Parathyroid adenoma (tissue), 2 donors: ENCODE measurements around the gene PKIG.

ENCODE experiments used
- H2AFZ ChIP-seq: fragments of 300-600 bp; sonication (generic); one replicate; pipeline ENCODE4 v1.7.0; 2017; ENCODE audit warnings: antibody characterized with exemption, mild to moderate bottlenecking
- H3K27ac ChIP-seq: fragments of 300-600 bp; sonication (generic); one replicate; pipeline ENCODE4 v1.7.0; 2017
- H3K27me3 ChIP-seq: fragments of 300-600 bp; sonication (generic); one replicate; pipeline ENCODE4 v1.7.0; 2017; ENCODE audit warnings: low read length; ENCODE audit not compliant: control insufficient read depth, insufficient read depth
- H3K36me3 ChIP-seq: fragments of 300-600 bp; sonication (generic); one replicate; pipeline ENCODE4 v1.7.0; 2017; ENCODE audit warnings: low read length; ENCODE audit not compliant: control insufficient read depth, insufficient read depth
- H3K4me1 ChIP-seq: fragments of 300-600 bp; sonication (generic); one replicate; pipeline ENCODE4 v1.7.0; 2017; ENCODE audit warnings: control low read depth
- H3K4me2 ChIP-seq: fragments of 300-600 bp; sonication (generic); one replicate; pipeline ENCODE4 v1.7.0; 2017; ENCODE audit warnings: low read length
- H3K4me3 ChIP-seq: fragments of 300-600 bp; sonication (generic); one replicate; pipeline ENCODE4 v1.7.0; 2017; ENCODE audit warnings: low read depth, low read length
- H3K79me2 ChIP-seq: fragments of 300-600 bp; sonication (generic); one replicate; pipeline ENCODE4 v1.7.0; 2017; ENCODE audit warnings: control low read depth
- H3K9ac ChIP-seq: fragments of 300-600 bp; sonication (generic); one replicate; pipeline ENCODE4 v1.7.0; 2017; ENCODE audit warnings: mild to moderate bottlenecking
- H3K9me3 ChIP-seq: fragments of 300-600 bp; sonication (generic); one replicate; pipeline ENCODE4 v1.7.0; 2017; ENCODE audit warnings: low read length; ENCODE audit not compliant: control insufficient read depth
- CTCF ChIP-seq: fragments of 300-600 bp; sonication (generic); IDR thresholded peaks from one replicate; pipeline ENCODE4 v1.7.0; 2017; ENCODE audit warnings: antibody characterized with exemption, mild to moderate bottlenecking
- donor health status: primary hyperparathyroidism.

The PKIG gene

GRCh38 chr20:44582311-44583025 is at the start of gene PKIG:
TSS of gene PKIG (plus strand) at chr20:44582579. CDS start at chr20:44614557, 31,978 bp downstream.
- Histone ChIP-seq H3K9me3 (no peaks in the 10 kb centered on the region), H3K4me1 (peaks cover 15% of the 10 kb centered on the region), H2AFZ (no peak within 1 kb of the TSS), H3K4me3 (peak within 1 kb of the TSS; percentile 31), H3K9ac (no peak within 1 kb of the TSS), H3K27ac (peak within 1 kb of the TSS; percentile 59), H3K27me3 (no peaks in the 10 kb centered on the region), H3K79me2 (peaks cover 63% of the 10 kb centered on the region), H3K4me2 (peak within 1 kb of the TSS; percentile 27), H3K36me3 (no peaks in the 10 kb centered on the region)
- no peak for TF ChIP-seq CTCF

GRCh38 chr20:44532981-44533331 is 49.4 kb upstream of the PKIG start:
- peak overlapping the region; percentile 75 for H3K4me3 ChIP-seq
- H3K9ac ChIP-seq: no peak overlapping the region
- peaks cover 21% of the 10 kb centered on the region for H3K79me2 ChIP-seq
- peak overlapping the region; percentile 74 for H3K27ac ChIP-seq
- no peak for TF ChIP-seq CTCF
- H3K4me1 ChIP-seq: peaks cover 12% of the 10 kb centered on the region
- peak overlapping the region; percentile 98 for H3K4me2 ChIP-seq
- H3K36me3 ChIP-seq: no peaks in the 10 kb centered on the region
- no peaks in the 10 kb centered on the region for H3K9me3 ChIP-seq
- no peaks in the 10 kb centered on the region for H3K27me3 ChIP-seq
- H2AFZ ChIP-seq: peak overlapping the region; percentile 95

- no peaks in the 10 kb centered on the region for H3K9me3 ChIP-seq
- peaks cover 12% of the 10 kb centered on the region for H3K4me1 ChIP-seq
- H3K79me2 ChIP-seq: peaks cover 24% of the 10 kb centered on the region
- H3K4me3 ChIP-seq: no peak overlapping the region
- no peaks in the 10 kb centered on the region for H3K27me3 ChIP-seq
- H2AFZ ChIP-seq: no peak overlapping the region
- H3K4me2 ChIP-seq: no peak overlapping the region
- no peak overlapping the region for H3K9ac ChIP-seq
- TF ChIP-seq CTCF: no peak
- peak overlapping the region; percentile 11 for H3K27ac ChIP-seq
- no peaks in the 10 kb centered on the region for H3K36me3 ChIP-seq
These were observed 48.5 kb upstream of the PKIG start for GRCh38 chr20:44533928-44534327.

GRCh38 chr20:44536175-44536574 is 46.2 kb upstream of the PKIG start:
- no peak for TF ChIP-seq CTCF
- Histone ChIP-seq H3K9ac (no peak overlapping the region), H3K79me2 (peaks cover 35% of the 10 kb centered on the region), H3K9me3 (no peaks in the 10 kb centered on the region), H2AFZ (no peak overlapping the region), H3K36me3 (no peaks in the 10 kb centered on the region), H3K4me2 (no peak overlapping the region), H3K4me3 (no peak overlapping the region), H3K27me3 (no peaks in the 10 kb centered on the region), H3K4me1 (peaks cover 13% of the 10 kb centered on the region), H3K27ac (no peak overlapping the region)

- H3K9me3 ChIP-seq: no peaks in the 10 kb centered on the region
- H3K4me3 ChIP-seq: no peak overlapping the region
- H3K79me2 ChIP-seq: peaks cover 20% of the 10 kb centered on the region
- TF ChIP-seq CTCF: peak; percentile 15
- H3K4me2 ChIP-seq: no peak overlapping the region
- no peak overlapping the region for H3K9ac ChIP-seq
- no peaks in the 10 kb centered on the region for H3K27me3 ChIP-seq
- no peaks in the 10 kb centered on the region for H3K36me3 ChIP-seq
- H2AFZ ChIP-seq: no peak overlapping the region
- H3K27ac ChIP-seq: no peak overlapping the region
- H3K4me1 ChIP-seq: peaks cover 23% of the 10 kb centered on the region
These were observed 44.4 kb upstream of the PKIG start for GRCh38 chr20:44537993-44538392.
